Activated CD4-positive, alpha-beta T cell treated with anti-CD3 and anti-CD28 coated beads, Interleukin-2, Interleukin-4, amounts not matched to agents 100 ng/mL and 50 ng/mL, durations not matched to agents 16 hours and 8 hours (primary cell): Measurements from ENCODE around the gene SPEN.
"Not testable (repeated sequence)": the region's sequence is repeated elsewhere in the genome, so short reads cannot be mapped to it uniquely, and the experiment has no call there.

ENCODE experiments used
- DNase-seq: peaks from one replicate; pipeline ENCODE4 v3.0.0-alpha.2; 2020; ENCODE audit warnings: low spot score

Gene SPEN, protein sequence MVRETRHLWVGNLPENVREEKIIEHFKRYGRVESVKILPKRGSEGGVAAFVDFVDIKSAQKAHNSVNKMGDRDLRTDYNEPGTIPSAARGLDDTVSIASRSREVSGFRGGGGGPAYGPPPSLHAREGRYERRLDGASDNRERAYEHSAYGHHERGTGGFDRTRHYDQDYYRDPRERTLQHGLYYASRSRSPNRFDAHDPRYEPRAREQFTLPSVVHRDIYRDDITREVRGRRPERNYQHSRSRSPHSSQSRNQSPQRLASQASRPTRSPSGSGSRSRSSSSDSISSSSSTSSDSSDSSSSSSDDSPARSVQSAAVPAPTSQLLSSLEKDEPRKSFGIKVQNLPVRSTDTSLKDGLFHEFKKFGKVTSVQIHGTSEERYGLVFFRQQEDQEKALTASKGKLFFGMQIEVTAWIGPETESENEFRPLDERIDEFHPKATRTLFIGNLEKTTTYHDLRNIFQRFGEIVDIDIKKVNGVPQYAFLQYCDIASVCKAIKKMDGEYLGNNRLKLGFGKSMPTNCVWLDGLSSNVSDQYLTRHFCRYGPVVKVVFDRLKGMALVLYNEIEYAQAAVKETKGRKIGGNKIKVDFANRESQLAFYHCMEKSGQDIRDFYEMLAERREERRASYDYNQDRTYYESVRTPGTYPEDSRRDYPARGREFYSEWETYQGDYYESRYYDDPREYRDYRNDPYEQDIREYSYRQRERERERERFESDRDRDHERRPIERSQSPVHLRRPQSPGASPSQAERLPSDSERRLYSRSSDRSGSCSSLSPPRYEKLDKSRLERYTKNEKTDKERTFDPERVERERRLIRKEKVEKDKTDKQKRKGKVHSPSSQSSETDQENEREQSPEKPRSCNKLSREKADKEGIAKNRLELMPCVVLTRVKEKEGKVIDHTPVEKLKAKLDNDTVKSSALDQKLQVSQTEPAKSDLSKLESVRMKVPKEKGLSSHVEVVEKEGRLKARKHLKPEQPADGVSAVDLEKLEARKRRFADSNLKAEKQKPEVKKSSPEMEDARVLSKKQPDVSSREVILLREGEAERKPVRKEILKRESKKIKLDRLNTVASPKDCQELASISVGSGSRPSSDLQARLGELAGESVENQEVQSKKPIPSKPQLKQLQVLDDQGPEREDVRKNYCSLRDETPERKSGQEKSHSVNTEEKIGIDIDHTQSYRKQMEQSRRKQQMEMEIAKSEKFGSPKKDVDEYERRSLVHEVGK (N-terminal part only)

DNA sequence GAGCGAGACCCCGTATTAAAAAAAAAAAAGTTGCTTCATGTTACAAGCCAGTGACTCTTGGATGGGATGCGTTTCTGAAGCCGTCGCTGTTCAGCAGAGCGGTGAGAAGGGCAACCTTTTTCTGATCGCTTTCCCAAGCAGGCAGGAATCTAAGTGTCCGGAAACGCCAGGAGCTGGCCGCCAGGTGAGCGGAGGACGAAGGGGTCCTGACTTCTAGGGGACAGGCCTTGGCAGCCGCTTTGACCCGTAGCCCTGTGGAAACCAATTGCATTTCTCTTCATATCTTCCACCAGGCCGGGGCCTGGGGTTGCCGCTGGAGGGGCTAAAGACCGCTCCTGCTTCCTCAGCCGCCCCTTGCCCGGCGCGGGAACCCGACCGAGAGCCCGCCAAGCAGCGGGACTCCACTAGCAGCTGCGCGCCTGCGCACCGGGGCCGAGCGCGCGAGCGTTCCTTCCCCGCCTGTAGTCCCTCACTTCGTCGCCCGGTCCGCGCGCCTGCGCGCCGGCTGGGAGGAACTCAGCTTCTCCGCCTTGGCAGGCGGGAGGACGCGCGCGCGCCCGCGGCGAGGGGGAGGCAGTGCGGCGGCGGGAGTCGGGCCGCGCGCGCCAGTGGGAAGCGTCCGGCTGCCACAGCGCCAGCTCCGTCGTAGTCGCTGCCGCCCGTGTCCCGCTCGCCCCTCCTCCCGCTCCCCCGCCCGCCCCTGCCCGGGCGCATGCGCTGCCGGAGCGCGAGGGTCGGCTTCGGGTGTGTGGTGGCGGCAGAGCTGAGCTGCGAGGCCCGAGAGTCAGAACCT, at the start of gene SPEN:
Gene SPEN (plus strand): TSS at position 608 of the 793 bp plus-strand sequence. CDS start 361 bp downstream, outside the sequence.
- DNase-seq: peak; percentile 99

DNA sequence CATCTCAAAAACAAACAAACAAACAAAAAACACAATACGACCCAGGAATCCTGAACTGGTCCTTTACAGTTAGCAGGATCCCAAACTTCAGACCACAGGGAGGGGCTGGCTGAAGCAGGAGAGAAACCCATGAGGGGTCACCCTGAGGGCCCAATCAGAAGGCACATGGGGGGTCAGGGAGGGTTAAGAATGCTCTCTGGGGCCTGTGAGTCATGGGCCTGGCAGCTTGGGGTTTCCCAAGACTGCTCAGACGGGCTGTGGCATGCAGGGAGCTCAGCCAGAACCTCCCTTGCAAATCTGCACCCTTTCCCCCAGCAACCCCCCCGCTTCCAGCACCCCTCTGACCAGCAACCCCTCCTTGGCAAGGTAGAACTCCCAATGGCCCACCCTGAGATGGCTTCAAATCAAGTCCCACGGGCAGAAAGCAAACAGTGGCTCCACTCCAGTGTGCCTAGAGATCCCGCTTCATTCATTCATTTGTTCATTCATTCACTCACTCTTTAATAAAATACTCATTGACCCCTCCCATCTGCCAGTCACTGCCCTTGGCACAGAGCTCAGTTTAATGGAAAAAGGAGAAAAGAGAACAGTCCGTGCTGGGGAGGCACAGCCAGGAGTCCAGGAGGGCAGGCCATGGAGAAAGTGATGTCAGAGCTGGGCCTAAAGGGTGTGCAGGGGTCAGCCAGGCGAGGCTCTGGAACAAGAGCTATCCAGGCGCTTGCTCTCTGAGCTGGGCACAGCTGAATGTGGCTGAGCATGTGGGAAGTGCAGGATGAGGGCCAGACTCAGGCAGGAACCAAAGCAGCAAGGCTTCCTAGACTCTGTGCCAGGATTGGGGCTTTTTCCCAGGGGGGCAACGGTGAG, 48.3 kb upstream of the SPEN start:
- no peak for DNase-seq

DNA sequence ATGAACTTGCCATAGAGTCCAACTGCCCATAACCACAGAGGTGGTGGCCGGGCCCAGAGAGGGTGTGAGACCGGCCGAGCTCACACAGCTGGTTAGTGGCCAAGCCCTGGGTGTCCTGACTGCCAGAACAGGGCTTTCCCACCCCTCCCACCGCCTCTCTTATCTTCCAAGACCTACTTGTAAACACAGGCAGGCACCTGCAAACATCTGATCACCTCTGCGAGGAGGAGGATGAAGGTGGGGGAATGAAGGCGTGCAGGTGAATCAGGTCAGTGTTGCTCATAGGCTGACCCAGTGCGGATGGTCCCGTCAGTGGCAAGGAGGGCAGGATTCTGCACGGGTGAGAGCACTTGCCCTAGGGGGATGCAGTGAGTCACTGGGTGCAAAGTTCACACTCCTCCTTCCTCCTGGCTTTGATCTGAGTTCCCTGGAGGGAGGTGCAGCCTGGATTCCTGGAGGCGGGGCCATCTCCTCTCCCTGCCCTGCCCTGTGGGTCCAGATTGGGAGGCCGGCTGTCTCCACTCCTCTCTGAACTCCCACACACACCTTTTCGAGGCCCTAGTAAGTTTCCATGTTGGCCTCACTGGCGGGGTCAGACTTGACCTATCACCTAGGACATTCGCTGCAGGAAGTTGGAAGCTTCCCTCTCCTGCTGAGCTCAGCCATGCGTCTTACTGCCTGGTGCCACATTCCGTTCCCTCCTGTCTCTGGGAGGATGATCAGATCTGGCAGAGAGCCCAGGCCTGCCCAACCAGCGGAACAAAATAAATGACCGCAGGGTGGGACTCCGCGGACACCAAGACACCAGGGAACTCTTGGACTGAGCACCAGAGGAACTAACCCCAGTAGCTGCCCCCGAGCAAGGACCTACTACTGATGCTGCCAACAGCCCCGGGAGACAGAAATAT, 47.3 kb upstream of the SPEN start:
- DNase-seq: no peak

DNA sequence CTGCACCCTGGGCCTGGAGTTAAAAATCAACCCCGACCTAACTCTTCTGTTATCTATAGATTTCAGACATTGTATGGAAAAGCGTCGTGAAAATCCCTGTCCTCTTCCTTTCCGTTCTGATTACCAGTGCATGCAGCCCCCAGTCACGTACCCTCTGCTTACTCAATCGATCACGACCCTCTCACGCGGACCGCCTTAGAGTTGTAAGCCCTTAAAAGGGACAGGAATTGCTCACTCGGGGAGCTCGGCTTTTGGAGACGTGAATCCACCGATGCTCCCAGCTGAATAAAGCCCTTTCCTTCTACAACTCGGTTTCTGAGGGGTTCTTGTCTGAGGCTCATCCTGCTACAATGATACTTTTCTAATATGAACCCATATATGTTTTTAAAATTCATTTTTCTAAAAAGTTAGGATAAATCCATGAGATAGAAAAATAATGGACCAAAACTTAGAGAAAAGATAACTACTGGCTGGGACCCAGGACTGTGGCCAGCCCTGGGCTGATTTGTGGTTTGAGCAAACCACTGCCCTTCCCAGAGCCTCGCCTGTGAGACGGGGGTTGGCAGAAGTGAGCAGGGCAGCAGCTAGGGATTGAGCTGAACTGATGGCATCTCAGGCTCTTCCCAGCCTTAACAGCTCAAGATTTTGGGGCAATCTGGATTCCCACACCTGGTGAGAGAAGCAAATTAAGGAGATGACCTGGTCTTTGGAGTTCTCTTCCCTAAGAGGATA, 45.1 kb upstream of the SPEN start:
- DNase-seq: no peak

DNA sequence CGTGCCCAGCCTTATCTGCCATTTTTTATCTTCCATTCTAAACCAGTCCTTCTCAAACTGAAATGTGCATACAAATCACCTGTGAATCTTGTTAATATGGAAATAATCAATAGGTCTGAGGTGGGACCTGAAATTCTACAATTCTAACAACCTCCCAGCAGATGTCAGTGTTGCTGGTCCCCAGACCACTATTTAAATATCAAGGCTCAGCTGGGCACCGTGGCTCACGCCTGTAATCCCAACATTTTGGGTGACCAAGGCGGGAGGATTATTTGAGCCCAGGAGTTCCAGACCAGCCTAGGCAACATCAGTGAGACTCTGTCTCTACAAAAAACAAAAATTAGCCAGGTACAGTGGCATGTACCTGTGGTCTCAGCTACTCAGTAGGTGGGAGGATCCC, 44.1 kb upstream of the SPEN start:
- DNase-seq: no peak

DNA sequence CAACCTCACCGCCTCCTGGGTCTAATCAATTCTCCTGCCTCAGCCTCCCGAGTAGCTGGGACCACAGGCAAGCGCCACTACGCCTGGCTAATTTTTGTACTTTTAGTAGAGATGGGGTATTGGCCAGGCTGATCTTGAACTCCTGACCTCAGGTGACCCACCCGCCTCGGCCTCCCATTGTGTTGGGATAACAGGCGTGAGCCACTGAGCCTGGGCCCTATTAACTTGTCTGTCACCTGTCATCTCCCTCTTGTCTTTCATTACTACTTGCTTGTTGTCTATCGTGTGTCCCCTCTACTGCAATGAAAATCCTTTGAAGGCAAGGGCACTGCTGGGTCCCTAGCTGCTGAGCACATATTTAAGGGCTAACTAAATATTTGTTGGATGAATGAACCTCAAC, 43.4 kb upstream of the SPEN start:
- no peak for DNase-seq

DNA sequence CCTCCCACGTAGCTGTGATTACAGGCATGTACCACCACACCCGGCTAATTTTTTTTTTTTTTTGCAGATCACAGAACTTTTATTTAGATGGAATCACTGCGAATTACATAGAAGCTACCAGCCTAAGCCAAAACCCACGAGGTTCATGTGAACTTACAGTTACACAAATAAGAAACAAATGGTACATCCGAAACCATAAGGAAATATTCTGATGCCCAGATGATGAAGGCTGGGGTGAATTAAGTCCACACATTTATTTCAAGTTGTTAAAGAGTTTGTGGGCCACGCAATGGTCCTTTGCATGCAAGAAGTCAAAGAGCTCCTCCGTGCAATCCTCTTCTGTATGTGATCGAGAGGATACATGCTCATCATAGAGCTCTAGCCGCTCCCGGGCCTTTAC, 40.4 kb upstream of the SPEN start:
- DNase-seq: no peak

DNA sequence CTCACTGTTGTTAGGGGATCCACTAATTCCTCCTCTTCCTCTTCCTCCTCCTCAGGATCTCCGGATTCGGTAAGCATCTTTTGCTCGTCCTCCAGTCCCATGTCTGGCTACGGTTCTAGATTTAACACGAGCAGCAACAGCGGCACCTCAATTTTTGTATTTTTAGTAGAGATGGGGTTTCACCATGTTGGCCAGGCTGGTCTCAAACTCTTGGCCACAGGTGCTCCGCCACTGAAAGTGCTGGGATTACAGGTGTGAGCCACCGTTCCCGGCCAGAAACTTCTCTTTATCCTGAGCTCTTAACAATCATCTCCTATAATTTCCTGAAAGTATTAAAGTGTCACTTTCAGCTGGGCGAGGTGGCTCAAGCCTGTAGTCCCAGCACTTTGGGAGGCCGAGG, 40.0 kb upstream of the SPEN start, which contains the start of gene UQCRHL:
Gene UQCRHL (minus strand): TSS at position 101 of the 400 bp plus-strand sequence. CDS start 0 bp downstream, at position 101.
- not testable (repeated sequence) for DNase-seq

DNA sequence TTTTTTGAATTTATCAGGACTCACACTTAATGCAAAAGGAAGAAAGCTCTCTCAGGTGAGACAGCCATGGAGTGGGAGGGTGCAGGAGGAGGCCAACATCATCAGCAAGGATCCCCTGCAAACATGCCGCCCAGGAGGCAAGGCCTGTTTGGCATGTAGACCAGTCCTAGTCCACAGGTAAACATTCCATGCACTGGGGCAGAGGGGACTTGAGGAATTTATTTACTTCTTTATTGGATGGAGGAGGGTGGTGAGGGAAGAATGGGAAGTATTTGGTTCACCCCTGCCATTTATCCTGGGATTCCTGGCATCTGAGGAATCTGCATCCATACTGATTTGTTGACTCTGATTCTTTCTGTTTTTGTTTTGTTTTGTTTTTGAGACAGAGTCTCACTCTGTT, 38.6 kb upstream of the SPEN start:
- DNase-seq: no peak

DNA sequence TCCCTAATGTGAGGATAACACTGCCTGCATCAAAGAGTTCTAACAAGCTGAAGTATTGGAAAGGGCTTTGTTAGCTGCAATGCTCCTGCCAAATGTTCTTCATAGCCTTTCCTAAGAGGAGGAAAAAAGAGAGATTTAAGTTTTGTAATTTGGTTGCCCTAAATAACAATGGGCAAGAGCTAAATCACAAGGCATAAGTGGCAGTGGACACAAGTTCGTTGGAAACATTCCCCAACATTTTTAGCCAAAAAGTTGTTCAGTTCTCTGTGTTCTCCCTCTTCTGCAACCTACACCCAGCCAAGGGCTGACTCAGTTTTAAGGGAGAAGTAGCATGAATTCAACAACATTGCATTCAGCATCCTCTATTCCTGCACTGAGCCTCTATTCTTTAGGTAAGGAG, 37.4 kb upstream of the SPEN start:
- no peak for DNase-seq

DNA sequence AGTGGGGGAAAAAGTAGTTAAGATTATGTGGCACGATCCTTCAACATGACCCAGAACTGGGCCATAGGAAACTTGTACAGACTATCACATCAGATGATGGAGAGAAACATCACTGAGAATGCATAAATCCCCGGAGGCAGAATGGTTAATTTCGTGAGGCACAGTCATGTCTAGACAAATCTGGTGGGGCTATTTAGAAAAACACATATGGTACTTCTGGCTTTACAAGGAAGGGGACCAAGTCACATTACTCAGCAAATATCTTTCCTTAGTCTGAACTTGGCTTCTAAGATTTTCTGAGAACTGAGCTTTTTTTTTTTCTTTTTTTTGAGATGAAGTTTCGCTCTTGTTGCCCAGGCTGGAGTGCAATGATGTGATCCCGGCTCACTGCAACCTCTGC, 30.8 kb upstream of the SPEN start:
- no peak for DNase-seq

DNA sequence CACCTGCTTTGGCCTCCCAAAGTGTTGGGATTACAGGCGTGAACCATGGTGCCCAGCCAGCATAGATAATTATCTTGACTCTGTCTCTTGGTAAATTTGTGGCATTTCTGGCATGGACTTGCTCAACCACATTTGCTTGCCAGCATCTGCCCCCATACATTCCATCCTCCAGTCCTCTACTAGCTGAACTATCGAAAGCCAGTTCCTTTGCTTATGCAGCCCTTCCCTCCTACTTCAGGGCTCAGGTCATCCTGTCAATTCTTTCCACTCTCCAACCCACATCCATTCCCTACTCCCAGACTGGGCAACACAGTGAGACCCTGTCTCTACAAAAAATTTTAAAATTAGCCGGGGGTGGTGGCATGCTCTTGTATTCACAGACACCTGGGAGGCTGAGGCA, 27.0 kb upstream of the SPEN start:
- no peak for DNase-seq

DNA sequence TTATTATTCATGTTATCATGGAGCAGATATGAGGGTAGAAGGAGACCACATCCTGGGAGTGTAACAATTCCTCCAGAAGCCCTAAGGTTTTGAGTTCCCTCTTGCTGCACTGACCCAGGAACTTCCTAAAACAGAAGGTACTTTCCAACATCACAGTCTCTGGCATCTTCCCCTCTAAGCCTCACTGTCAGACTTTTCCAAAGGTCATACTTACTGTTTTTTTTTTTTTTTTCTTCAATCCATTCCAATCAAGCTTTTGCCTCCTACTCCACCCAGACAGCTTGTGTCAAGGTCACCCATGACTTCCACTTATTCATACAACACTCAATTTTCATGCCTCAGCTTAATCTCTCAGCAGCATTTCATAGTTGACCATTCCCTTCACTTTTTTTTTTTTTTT, 21.7 kb upstream of the SPEN start:
- DNase-seq: no peak

DNA sequence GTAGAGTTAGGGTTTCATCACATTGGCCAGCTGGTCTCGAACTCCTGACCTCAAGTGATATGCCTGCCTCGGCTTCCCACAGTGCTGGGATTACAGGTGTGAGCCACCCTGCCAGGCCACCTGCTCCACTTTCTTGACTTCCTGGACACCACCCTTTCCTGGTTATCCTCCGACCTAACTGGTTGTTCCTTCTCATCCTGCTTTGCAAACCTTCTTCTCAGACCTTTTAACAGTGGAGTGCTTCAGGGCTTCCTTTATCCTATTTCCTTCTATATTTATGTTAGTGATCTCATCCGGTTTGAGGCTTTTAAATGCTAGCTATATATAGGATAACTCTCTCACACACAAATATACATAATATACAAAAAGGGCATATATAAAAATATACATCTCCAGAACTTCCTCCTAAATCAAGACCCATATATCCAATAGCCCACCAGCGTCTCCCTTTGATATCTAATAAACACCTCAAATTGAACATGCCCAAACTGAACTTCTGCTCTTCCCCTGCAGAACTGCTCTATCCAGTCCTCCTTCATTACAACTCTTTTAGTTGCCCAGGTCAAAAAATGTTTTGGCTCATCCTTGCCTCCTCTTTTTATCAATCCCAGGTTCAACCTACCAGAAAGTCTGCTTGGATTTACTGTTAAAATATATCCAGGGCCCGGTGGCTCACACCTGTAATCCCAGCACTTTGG, 20.5 kb upstream of the SPEN start:
- no peak for DNase-seq

DNA sequence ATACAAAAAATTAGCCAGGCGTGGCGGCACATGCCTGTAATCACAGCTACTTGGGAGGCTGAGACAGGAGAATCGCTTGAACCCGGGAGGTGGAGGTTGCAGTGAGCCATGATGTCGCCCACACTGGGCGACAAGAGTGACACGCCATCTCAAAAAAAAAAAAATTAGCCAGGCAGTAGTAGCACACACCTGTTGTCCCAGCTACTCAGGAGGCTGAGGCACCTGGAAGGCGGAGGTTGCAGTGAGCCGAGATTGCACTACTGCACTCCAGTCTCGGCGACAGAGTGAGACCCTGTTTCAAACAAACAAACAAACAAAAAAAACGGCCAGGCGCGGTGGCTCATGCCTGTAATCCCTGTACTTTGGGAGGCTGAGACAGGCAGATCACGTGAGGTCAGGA, 19.9 kb upstream of the SPEN start:
- DNase-seq: not testable (repeated sequence)

DNA sequence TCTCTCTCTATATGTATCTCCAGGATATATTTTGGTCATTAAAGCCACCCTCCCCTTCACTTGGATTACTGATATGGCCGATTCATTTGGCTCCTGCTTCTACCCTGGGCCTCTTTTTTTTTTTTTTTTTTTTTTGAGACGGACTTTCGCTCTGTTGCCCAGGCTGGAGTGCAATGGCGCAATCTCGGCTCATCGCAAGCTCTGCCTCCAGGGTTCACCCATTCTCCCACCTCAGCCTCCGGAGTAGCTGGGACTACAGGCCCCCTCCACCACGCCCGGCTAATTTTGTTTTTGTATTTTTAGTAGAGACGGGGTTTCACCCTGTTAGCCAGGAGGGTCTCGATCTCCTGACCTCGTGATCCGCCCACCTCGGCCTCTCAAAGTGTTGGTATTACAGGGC, 18.6 kb upstream of the SPEN start:
- not testable (repeated sequence) for DNase-seq

DNA sequence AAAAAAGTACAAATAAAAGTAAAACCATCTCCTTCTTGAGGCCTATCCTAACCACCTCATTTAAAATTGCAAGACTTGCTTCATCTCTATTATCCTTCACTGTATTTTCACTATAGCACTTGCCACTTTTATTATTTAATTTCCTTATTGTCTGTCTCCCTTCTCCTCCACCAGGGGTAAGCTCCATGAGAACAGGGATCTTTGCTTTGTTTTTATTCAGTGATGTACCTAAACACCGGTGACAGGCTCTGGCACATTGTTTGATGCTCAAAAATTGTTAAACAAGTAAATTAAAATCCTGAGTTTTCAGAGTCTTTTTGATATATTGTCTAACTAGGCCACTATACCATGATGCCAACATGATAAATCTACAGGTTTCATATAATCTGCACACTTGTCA, 17.2 kb upstream of the SPEN start:
- no peak for DNase-seq

DNA sequence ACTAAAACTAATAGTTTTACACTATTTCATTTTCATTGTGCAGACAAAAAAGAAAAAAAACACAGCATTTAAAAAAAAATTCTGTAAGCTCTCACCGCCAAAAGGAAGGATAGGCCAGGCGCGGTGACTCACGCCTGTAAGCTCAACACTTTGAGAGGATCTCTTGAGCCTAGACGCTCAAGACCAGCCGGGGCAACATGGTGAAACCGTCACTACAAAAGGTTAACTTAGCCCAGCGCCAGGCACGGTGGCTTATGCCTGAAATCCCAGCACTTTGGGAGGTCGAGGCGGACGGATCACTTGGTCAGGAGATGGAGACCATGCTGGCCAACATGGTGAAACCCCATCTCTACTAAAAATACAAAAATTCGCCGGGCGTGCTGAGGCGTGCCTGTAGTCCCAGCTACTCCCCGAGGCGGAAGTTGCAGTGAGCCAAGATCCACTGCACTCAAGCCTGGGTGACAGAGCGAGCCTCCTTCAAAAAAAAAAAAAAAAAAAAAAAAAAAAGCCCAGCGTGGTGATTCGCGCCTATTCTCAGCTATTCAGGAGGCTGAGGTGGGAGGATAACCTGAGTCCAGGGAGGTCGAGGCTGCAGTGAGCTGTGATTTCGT, 14.3 kb upstream of the SPEN start:
- peak; percentile 64 for DNase-seq
